HEK293 (cell line): ENCODE data around the gene MORN1.

Source experiments
- BCL11B ChIP-seq: fragments of 450-650 bp; formaldehyde crosslinking; IDR thresholded peaks from 2 replicates; pipeline ENCODE4 v1.5.1; 2016; ENCODE audit warnings: low read depth, missing biosample characterization, missing genetic modification characterization
- CTCF ChIP-seq: fragments of 450-650 bp; formaldehyde crosslinking; IDR thresholded peaks from 2 replicates; pipeline ENCODE4 v1.5.1; 2016; ENCODE audit warnings: missing biosample characterization, missing genetic modification characterization
- EGR2 ChIP-seq: fragments of 450-650 bp; formaldehyde crosslinking; IDR thresholded peaks from 2 replicates; pipeline ENCODE4 v1.5.1; 2016; ENCODE audit warnings: low read depth, missing biosample characterization, missing genetic modification characterization
- GLIS1 ChIP-seq: fragments of 450-650 bp; formaldehyde crosslinking; IDR thresholded peaks from 2 replicates; pipeline ENCODE4 v1.5.1; 2016; ENCODE audit warnings: missing biosample characterization, missing genetic modification characterization
- MZF1 ChIP-seq: fragments of 450-650 bp; formaldehyde crosslinking; IDR thresholded peaks from 2 replicates; pipeline ENCODE4 v1.5.1; 2017; ENCODE audit warnings: missing biosample characterization, missing genetic modification characterization, borderline replicate concordance
- PRDM4 ChIP-seq: fragments of 450-650 bp; formaldehyde crosslinking; IDR thresholded peaks from 2 replicates; pipeline ENCODE4 v1.5.1; 2017; ENCODE audit warnings: missing biosample characterization, missing genetic modification characterization
- REST ChIP-seq: fragments of 450-650 bp; formaldehyde crosslinking; IDR thresholded peaks from 2 replicates; pipeline ENCODE4 v1.5.1; 2016; ENCODE audit warnings: missing biosample characterization, missing genetic modification characterization
- SCRT2 ChIP-seq: fragments of 450-650 bp; formaldehyde crosslinking; IDR thresholded peaks from 2 replicates; pipeline ENCODE4 v1.5.1; 2016; ENCODE audit warnings: missing biosample characterization, missing genetic modification characterization
- SP3 ChIP-seq: fragments of 450-650 bp; formaldehyde crosslinking; IDR thresholded peaks from 2 replicates; pipeline ENCODE4 v1.5.1; 2016; ENCODE audit warnings: missing biosample characterization, missing genetic modification characterization
- SP7 ChIP-seq: fragments of 450-650 bp; formaldehyde crosslinking; IDR thresholded peaks from 2 replicates; pipeline ENCODE4 v1.5.1; 2016; ENCODE audit warnings: missing biosample characterization, missing genetic modification characterization
- ZBTB8A ChIP-seq: fragments of 450-650 bp; formaldehyde crosslinking; IDR thresholded peaks from 2 replicates; pipeline ENCODE4 v1.5.1; 2016; ENCODE audit warnings: missing biosample characterization, missing genetic modification characterization
- ZNF138 ChIP-seq: fragments of 450-650 bp; formaldehyde crosslinking; IDR thresholded peaks from 2 replicates; pipeline ENCODE4 v1.5.1; 2016; ENCODE audit warnings: missing biosample characterization, missing genetic modification characterization, borderline replicate concordance
- ZNF18 ChIP-seq: fragments of 450-650 bp; formaldehyde crosslinking; IDR thresholded peaks from 2 replicates; pipeline ENCODE4 v1.5.1; 2016; ENCODE audit warnings: missing biosample characterization, missing genetic modification characterization
- ZNF19 ChIP-seq: fragments of 450-650 bp; formaldehyde crosslinking; IDR thresholded peaks from 2 replicates; pipeline ENCODE4; 2016; ENCODE audit warnings: missing biosample characterization, missing genetic modification characterization, low read depth
- ZNF211 ChIP-seq: fragments of 450-650 bp; formaldehyde crosslinking; IDR thresholded peaks from 2 replicates; pipeline ENCODE4 v1.5.1; 2016; ENCODE audit warnings: low read depth, missing biosample characterization, missing genetic modification characterization
- ZNF274 ChIP-seq, 2 experiments: fragments of 200-500 bp in 1 of 2; fragments of 450-650 bp in 1 of 2; sonication (Bioruptor generic) in 1 of 2; formaldehyde crosslinking in 1 of 2; IDR thresholded peaks; 2 replicates each; pipeline versions ENCODE4 v1.5.1 to v1.6.1; 2014 to 2016; ENCODE audit warnings: borderline replicate concordance in 1 of 2, inconsistent platforms in 1 of 2, low read length in 1 of 2, missing biosample characterization in 1 of 2, missing genetic modification characterization in 1 of 2
- ZNF335 ChIP-seq: fragments of 450-650 bp; formaldehyde crosslinking; conservative IDR thresholded peaks from 2 replicates; pipeline ENCODE4 v1.5.1; 2016; ENCODE audit warnings: missing biosample characterization, missing genetic modification characterization
- ZNF354C ChIP-seq: fragments of 450-650 bp; formaldehyde crosslinking; IDR thresholded peaks from 2 replicates; pipeline ENCODE4 v1.5.1; 2016; ENCODE audit warnings: missing biosample characterization, missing genetic modification characterization, low read depth, borderline replicate concordance
- ZNF473 ChIP-seq: fragments of 450-650 bp; formaldehyde crosslinking; IDR thresholded peaks from 2 replicates; pipeline ENCODE4 v1.5.1; 2017; ENCODE audit warnings: missing biosample characterization, missing genetic modification characterization
- ZNF518A ChIP-seq: fragments of 450-650 bp; formaldehyde crosslinking; conservative IDR thresholded peaks from 2 replicates; pipeline ENCODE4 v1.5.1; 2016; ENCODE audit warnings: low read depth, missing biosample characterization, missing genetic modification characterization
- ZNF561 ChIP-seq: fragments of 450-650 bp; IDR thresholded peaks from 2 replicates; pipeline ENCODE4 v1.5.1; 2018; ENCODE audit warnings: missing biosample characterization, missing genetic modification characterization, borderline replicate concordance
- ZNF580 ChIP-seq: fragments of 450-650 bp; formaldehyde crosslinking; IDR thresholded peaks from 2 replicates; pipeline ENCODE4 v1.5.1; 2016; ENCODE audit warnings: missing biosample characterization, missing genetic modification characterization
- ZNF610 ChIP-seq: fragments of 450-650 bp; formaldehyde crosslinking; IDR thresholded peaks from 2 replicates; pipeline ENCODE4 v1.5.1; 2016; ENCODE audit warnings: missing biosample characterization, missing genetic modification characterization, borderline replicate concordance

Gene MORN1

GRCh38 chr1:2406451-2407041 lies 15.2 kb upstream of the MORN1 start (continued):
- TF ChIP-seq PRDM4 (tag by site-specific recombination) = no peak
- peak; percentile 49; the same call in 1 of the 2 replicates for TF ChIP-seq GLIS1 (tag by site-specific recombination)
- TF ChIP-seq ZNF354C (tag by site-specific recombination) = no peak
- TF ChIP-seq ZNF473 (tag by site-specific recombination) = no peak
- no peak for TF ChIP-seq ZNF335 (tag by site-specific recombination)
- no peak for TF ChIP-seq ZNF610 (tag by site-specific recombination)
- no peak for TF ChIP-seq BCL11B (tag by site-specific recombination)
- TF ChIP-seq SP7 = no peak
- no peak for TF ChIP-seq MZF1 (tag by site-specific recombination)
- TF ChIP-seq ZBTB8A (tag by site-specific recombination) = no peak
- TF ChIP-seq REST (tag by site-specific recombination) = no peak
- TF ChIP-seq ZNF211 (tag by site-specific recombination) = no peak
- no peak for TF ChIP-seq ZNF518A (tag by site-specific recombination)
- no peak for TF ChIP-seq ZNF138 (tag by site-specific recombination)
- no peak for TF ChIP-seq EGR2 (tag by site-specific recombination)
- TF ChIP-seq ZNF18 = no peak
- peak; percentile 56; the same call in 1 of the 2 replicates for TF ChIP-seq CTCF (tag by site-specific recombination)
- no peak for TF ChIP-seq ZNF19 (tag by site-specific recombination)
- TF ChIP-seq ZNF561 = no peak
- no peak for TF ChIP-seq ZNF274 (IDR thresholded peaks at IDR 0.05; ENCODE audit: low read length)
- TF ChIP-seq ZNF274 (tag by site-specific recombination; IDR thresholded peaks at IDR 0.05; ENCODE audit: borderline replicate concordance) = no peak
- TF ChIP-seq SCRT2 (tag by site-specific recombination) = peak; percentile 56
- TF ChIP-seq ZNF580 (tag by site-specific recombination) = no peak
- TF ChIP-seq SP3 (tag by site-specific recombination) = no peak
